GM18505 (cell line): ENCODE results near the gene PLOD2.

Experiments used
- ATAC-seq: cut with Tn5 transposase; IDR thresholded peaks from one replicate; pipeline ENCODE4 v1.9.1; 2021; ENCODE audit not compliant: unreplicated experiment
- POLR2A ChIP-seq: IDR thresholded peaks from 4 replicates; pipeline ENCODE4 v1.6.1; 2011; ENCODE audit warnings: borderline replicate concordance; ENCODE audit not compliant: insufficient read depth, insufficient read length; ENCODE audit errors: extremely low read depth

PLOD2 gene

DNA sequence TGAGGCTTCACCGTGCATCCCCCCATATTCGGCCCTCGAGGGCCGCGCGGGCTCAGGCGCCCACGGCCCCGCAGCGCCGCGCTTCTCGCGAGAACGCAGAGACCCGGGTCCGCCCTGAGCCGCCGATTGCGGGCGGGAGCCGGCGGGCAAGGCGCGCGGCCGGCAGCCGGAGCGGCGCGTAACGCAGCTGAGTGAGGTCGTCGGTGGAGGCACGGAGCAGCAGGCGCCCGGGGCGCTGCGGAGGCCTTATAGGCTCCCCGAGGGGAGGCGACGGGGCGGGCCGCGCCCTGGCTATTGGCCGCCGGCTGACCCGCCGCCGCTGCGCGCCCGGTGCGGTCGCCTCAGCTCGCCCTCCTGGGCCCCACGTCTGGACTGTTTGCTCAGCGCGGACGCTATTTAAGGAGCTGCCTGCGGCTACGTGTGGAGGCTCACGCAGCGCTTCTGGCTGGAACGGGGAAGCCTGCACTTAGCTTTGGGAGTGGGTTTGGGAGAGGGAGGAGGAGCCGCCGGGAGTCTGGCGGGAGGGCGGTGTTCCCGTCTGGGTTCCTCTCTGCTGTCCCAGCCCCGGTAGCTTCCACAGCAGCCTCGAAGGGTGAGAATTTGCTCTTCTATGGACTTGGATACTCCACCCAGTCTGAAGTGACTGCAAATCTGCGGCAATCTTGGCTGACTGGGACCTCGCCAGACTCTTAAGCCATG lies at the start of gene PLOD2:
PLOD2 (minus strand) TSS at position 221 of the 699 bp plus-strand sequence; CDS start at position 26, 195 bp downstream.
- no peak for TF ChIP-seq POLR2A
- ATAC-seq, result peak; percentile 75

DNA sequence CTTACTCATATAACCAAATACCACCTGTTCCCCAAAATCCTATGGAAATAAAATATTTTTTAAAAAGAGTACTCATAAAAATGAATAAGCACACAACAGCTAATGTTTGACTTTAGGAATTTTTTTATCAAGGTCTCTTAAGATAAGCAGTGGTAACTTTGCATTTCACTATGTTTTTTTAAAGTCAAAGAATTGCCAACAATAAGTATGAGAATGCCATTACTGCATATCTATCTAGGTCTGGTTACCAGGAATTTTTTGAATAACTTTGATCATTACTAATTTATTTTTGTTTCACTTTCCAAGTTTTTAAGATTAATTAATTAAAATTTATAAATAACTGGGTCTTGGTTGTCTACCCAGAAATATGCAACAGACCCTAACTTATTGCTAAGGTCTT lies 48.4 kb upstream of the PLOD2 start:
- no peak for TF ChIP-seq POLR2A
- no peak for ATAC-seq

DNA sequence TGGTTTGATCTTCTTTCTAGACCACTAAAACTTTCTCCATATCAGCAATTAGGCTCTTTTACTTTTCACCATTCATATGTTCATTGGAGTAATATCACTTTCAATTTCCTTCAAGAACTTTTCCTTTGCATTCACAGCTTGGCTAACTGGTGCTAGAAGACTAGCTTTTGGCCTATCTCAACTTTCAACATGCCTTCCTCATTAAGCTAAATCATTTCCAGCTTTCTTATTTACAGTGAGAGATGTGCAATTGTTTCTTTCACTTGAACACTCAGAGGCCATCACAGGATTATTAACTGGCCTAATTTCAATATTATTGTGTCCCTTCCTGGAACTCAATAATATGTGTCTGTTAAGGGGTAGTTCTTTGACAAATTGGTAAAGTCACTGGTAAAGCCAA lies 42.8 kb upstream of the PLOD2 start:
- no peak for TF ChIP-seq POLR2A
- ATAC-seq, result no peak

DNA sequence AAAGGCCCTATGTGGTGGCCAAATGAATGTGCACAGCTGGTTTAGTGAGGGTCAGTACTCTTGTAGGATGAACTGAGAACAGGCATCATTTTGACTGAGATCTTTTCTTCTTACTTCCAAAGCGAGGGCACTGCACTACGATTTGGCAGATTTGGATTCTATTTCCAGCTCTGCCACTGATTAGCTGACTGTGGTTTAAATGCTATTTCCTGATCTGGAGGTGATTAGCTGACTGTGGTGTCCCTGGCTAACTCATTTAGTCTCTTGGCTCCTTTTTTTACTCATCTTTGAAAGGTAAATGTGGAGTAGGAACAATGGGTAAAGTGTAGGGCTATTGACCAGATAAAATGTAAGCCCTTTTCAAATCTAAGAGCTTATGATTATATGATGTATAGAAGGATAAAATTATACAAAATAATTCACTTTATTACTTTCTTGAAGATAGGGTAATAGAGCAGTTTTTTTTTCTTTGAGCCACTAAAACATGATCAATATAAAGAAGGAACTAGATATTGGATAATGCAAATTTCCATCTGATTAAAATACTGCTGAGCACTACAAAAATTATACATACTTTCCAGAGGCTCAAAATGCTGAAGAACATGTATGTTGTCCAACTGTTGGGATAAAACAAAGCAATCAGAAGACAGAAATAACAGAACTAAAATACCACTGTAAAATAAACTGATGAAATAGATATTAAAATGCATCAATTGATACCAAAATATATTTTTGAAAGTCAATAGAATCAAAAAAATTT lies 39.7 kb upstream of the PLOD2 start:
- no peak for TF ChIP-seq POLR2A

DNA sequence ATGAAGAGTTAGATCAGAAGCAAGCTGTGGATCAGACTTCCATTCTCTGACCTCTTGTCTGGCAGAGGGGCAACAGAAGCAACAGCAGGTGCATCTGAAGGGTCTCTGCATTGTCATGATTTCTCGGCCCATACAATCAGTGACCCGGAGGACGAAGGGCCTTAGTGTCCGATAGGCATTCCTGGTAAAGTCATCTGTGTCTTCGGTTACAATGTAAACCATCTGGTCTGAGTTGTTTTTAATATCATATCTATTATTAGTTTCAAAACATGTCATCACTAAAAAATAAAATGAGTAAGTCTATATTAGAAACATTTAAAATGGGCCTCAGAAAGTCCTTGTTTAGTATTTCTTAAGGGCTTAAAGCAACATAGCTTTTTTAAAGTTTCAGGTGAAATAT lies 38.8 kb upstream of the PLOD2 start:
- ATAC-seq, result no peak
- no peak for TF ChIP-seq POLR2A

More for the DNA sequence above, 39.7 kb upstream of the PLOD2 start:
- no peak for ATAC-seq

DNA sequence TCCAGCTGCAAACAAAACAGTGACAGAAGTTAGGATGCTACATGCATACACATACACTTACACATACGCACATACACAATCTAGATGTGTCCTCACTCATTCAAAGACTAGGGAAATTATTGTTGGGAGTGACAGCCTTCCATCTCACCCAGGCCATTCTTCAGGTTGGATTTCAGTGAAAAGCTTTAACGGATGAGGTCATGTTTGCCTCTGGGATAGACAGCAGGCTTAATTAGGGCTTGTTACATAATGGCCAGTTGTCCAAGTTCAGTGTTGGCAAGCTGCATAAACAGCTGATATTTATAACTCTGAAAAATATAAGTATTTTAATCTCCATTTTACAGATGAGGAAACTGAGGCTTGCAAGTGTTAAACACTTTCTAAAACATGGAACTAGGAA lies 35.8 kb upstream of the PLOD2 start:
- no peak for ATAC-seq
- TF ChIP-seq POLR2A, result no peak

DNA sequence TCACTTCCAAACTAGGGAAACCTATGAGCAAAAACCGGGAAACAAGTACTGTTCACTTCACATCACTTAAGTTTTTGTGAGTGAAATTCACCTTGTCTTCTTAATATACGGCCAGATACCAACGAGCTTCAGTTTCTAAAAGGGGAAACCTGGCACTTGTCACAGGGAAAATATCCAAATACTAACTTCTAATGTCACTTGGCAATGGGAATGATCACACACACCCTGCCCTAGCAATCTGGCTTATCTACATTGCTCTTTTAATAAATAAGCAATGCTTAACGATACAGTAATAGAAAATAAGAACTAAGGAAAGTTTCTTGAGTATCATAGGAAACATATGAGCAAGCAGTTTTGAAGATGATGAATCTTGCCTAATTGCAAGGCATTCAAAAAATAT lies 34.6 kb upstream of the PLOD2 start:
- TF ChIP-seq POLR2A, result no peak
- ATAC-seq, result no peak

DNA sequence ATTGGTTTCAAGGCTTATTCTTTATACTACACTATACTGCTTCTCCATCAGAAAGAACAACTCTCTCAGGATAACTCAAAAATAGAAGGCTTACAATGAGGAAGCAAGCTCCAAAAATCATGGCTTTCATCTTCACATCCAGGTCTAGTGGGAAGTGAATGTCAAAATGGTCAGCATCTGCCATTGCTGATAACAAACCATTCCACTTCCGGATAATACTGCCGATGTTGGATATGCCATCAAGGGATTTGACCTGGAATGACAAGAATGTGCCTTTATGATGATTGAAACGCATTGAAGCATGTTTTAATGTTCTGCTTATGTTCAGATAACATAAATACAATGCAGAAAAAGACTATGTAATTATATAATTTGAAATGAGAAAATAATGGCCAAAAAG lies 34.0 kb upstream of the PLOD2 start:
- no peak for ATAC-seq

DNA sequence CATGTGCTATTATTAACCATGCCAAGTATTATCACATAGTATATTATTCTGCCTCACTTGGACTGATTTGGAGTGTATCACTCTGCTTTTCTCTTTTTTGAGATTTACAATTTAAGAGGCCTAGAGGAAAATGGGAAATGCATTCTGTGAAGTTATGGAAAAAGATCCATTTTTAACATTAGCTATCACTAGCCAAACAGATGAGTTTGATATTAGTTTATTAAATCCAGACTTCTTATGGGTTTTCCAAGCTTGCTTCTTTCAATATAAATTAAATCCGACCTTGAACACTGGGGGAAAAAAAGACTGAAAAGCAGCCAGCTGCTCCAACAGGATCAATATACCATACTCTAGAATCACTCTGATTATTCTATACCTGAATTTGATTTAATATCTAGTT lies 30.1 kb upstream of the PLOD2 start:
- ATAC-seq, result no peak

More for the DNA sequence above, 34.0 kb upstream of the PLOD2 start:
- no peak for TF ChIP-seq POLR2A

DNA sequence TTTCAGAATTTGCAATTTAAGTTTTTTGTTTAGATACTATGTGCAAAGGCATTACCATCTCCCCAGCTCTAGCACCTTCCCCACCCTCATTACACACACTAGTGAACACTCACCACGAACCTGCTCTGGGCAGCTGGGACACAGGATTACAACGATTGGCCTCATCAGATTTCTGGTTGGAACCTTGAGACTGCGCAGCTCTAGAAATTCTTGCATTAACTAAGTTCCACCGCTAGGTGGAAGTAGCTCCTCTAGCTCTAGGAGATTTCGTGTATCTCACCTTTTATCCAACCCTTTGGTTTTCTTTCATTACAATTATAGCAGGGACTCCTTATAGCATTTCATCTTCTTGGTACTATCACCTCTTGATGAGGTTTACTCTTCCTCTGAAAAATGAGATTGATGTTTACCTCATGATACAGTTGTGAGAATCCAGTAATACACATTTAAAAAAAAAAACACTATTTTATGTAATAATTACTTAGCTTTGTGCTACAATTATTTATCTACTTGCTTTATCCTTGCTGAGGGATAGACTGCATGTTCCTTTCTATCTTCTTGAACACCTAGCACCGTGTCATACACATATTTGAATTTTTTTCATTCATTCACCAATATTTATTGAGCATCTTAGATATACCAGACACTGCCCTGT lies 28.7 kb upstream of the PLOD2 start:
- TF ChIP-seq POLR2A, result no peak
- peak; percentile 94 for ATAC-seq

More for the DNA sequence above, 30.1 kb upstream of the PLOD2 start:
- TF ChIP-seq POLR2A, result no peak

DNA sequence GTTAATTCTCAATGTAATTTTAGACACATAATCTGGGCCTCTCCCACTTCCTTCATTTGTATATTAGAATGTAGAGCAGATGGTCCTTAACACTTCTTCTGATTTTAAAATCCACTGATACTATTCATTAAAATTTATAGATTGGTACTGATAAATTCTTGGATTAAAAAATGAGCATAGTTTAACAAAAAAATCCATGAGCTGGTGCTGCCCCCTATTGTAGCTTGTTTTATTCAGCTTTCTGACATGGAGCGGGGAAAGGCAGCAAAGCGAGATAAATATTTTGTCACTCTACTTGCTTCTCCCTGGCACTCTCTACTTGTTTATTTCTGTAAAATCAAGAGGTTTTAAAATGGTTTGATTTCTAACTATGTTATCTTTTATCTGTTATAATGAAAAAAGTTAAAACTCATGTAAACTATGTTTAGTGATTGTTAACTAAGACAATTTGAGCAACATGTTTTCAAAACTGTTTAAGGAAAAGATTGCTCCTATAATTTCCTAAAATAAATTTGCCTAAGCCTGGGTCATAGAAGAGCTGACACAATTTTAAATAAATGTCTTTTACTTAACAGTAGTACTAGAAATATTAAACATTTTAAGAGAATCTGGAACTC lies 26.5 kb upstream of the PLOD2 start:
- no peak for TF ChIP-seq POLR2A
- no peak for ATAC-seq

DNA sequence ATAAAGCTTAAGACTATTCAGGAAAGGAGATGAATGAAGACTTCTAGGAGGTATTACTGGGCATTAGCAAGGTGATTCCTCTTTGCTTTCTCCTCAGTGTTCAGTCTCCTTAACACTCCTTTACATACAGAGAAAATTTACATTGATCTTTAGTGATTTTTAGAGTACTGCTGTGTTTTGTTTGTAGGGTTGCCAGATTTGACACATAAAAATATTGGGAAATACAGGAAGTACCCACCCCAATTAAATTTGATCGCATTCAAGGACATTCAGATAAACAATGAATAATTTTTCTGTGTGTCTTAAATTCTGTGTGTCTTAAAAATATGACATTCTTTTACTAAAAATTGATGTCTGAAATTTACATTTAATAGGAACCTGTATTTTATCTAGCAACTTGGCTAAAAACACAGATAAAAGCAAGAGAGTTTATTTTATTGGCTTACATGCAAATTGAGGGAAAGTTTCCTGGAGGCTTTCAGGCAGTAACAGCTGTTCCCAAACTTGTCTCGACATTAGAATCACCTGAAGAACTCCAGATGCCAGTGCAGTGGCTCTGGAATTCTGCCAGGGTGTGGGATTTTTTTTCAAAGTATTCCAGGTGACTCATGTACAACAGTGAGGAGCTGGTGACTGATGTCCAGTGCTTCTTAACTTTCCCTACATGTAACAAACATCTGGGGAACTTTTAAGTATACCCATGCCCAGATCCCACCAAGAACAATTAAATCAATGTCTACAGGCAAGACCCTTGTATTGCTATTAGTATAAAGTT lies 23.4 kb upstream of the PLOD2 start:
- ATAC-seq, result no peak
- no peak for TF ChIP-seq POLR2A
